Measurements from ENCODE around the gene ARHGAP22.

DNA sequence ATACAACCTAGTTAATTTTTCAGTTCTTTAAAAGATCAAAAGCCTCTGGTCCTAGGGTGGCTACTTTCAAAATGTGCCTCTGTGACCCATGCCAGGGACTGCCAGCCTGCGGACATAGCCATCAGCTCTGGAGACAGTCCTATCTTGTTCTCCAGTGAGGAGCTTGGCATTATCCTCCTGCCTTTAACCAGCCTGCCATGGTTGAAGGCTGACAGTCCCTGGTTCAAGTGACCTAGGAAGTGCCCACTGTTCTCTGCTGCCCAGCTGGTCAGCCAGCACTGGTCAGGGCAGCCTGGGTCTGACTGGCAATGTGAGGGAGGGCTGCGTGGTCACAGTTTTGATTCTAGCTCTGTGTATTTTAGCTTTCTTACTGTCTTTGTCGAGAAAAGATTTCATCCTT is 18.1 kb upstream of the ARHGAP22 start:
- no peak for TF ChIP-seq CTCF (IDR thresholded peaks at IDR 0.05)
- TF ChIP-seq POLR2AphosphoS5 (IDR thresholded peaks at IDR 0.05) = no peak
- TF ChIP-seq POLR2A (IDR thresholded peaks at IDR 0.05) = no peak

All from upper lobe of left lung (tissue), 4 donors.